ENCODE data around the gene ANKRD6.

Gene ANKRD6

GRCh38 chr6:89518352-89519055 is 85.6 kb downstream of the ANKRD6 start:
- DNase-seq = no peak

GRCh38 chr6:89520736-89521135 is 87.8 kb downstream of the ANKRD6 start:
- no peak for DNase-seq

DNA sequence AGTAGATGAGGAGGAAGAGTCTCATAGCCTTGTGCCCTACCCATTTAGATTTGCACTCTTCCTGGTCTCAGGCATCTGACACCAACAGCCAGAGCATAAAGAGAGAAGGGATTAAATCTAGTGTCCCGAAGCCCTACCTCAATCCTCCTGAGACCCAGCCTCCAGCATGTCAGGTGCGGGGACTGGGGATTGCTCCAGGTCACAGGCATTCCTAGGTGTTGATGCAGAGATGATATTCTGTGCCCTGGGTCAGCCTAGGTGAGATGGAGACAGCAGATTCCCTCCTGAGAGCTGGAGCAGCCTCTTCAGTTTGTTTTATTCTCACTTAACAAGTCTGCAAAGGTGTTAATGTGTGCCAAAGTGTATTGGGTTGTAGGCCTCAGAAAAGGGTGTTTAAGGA is 89.8 kb downstream of the ANKRD6 start:
- DNase-seq = no peak

GRCh38 chr6:89525786-89526562 is 93.0 kb downstream of the ANKRD6 start:
- no peak for DNase-seq

DNA sequence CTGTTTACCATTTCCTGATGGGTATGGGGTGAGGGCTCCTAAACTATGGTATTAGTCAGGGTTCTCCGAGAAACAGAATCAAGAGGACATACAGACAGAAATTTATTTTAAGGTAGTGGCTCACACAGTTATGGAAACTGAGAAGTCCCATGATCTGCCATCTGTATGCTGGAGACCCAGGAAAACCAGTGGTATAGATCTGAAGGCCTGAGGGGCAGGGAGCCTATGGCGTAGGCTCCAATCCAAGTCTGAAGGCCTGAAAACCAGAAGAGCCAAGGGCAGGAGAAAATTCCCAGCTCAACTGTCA is 93.6 kb downstream of the ANKRD6 start:
- DNase-seq = no peak

- no peak for DNase-seq
Measured at GRCh38 chr6:89527634-89528033, 94.7 kb downstream of the ANKRD6 start.

- no peak for DNase-seq
Measured at GRCh38 chr6:89528866-89529265, 95.9 kb downstream of the ANKRD6 start.

DNA sequence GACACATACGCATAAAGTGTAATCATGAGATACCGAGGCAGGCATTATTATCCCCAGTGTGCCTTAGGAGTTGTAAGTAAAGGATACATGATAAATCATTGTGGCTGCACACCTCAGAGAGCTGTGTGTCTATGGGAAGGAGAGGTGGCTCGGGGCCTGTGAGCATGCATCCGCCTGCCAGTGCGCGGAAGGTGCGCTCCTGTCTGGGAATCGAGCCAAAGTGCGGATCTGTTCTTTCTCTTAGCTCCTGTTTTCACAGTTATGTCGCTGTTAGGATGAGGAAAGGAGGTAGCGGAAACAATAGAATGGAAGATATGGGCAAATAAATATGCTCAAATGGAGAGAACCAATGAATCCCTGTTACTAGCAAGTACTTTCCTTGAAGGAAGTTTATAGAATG is 98.0 kb downstream of the ANKRD6 start:
- DNase-seq = no peak

DNA sequence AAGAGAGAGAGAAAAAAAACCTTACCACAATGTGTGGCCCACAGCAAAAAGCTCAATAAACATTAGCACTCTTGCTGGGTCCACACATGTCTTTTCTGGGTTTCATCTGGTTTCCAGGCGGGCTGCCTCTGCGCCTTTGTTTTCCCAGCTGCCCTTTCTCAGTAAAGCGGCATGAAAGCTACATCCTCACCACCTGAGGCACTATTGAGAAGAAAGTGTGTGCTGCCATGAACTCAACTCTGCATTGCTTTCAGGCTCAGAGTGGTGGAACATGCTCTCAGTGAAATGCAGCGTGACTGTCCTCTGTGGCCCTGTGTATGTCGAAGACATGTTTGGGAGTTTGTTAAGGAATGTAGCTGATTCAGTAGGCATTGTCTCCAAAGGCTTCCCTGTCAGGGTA is 103.3 kb downstream of the ANKRD6 start:
- no peak for DNase-seq

- no peak for DNase-seq
Measured at GRCh38 chr6:89539779-89540178, 106.8 kb downstream of the ANKRD6 start.

GRCh38 chr6:89542081-89542857 is 109.3 kb downstream of the ANKRD6 start:
- no peak for DNase-seq

DNA sequence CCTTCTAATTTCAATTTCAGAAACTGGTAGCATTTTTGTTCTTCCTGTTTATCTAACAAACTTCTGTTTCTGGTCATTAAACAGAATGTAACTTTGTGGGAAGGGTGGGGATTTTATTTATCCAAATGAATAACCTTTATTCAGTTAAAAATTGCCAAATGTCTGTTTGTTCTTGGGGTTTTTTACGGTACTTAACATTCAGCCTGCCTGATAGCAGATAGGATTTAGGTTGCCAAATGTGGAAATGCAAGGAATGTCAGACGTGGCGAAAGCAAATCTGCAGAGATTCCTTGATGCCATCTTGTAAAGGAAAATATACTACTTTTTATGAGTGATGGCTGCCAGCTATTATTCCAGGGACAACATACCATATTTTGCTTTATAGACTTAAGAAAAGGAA is 109.9 kb downstream of the ANKRD6 start:
- no peak for DNase-seq

DNA sequence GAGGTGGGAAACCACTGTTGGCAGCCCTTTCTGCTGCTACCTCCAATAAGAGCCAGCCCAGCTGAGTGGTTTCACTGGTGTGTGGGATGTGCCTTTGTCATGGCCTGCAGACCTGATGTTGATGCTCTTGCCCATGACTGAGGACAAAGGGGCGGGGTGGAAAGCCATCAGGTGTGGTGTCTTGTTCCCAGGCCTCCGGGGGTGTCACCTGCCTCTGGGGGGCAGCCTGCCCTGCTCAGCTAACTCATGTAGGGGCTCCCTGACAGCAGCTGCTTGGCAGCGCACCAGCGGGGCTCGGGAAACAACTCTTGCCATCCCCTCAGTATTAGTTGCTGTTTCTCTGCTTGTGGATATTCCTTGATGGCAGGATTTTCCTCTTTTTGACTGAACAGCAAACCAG is 114.3 kb downstream of the ANKRD6 start:
- DNase-seq = no peak

- no peak for DNase-seq
Measured at GRCh38 chr6:89553431-89553830, 120.5 kb downstream of the ANKRD6 start.

DNA sequence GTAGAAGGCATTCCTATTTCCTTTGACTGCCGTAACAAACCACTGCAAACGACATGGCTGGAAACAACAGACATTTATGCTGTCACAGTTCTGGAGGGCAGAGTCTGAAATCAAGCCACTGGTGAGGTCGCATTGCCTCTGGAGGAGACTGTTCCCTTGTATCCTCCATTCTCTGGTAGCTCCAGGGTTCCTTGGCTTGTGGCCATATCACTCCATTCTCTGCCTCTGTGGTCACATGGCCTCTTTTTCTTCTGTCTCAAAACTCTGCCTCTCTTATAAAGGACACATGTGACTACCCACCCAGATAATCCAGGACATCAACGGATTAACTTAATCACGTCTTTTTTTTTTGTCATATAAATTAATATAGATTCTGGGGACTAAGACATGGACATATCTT is 121.2 kb downstream of the ANKRD6 start:
- no peak for DNase-seq

DNA sequence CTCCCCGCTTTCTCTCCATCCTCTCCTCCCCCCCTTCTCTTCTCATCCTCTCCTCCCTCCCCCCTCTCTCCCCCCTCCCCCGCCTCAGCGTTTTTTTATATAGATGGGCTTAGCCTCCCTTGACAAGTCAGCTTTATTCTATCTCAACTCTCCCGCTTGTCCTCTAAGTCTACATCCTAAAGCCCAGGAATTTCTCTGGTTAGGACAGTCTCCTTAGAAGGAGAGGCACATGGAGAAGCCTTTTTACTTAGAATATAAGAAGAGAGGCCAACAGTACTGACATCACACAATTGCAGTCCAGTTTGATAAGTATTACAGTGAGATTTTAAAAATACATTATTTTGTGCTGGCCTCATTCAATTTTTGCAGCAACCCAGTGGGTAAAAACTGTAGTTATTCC is 122.1 kb downstream of the ANKRD6 start:
- no peak for DNase-seq

- DNase-seq = no peak
Measured at GRCh38 chr6:89555806-89556205, 122.9 kb downstream of the ANKRD6 start.

GRCh38 chr6:89559487-89559886 is 126.5 kb downstream of the ANKRD6 start:
- no peak for DNase-seq

DNA sequence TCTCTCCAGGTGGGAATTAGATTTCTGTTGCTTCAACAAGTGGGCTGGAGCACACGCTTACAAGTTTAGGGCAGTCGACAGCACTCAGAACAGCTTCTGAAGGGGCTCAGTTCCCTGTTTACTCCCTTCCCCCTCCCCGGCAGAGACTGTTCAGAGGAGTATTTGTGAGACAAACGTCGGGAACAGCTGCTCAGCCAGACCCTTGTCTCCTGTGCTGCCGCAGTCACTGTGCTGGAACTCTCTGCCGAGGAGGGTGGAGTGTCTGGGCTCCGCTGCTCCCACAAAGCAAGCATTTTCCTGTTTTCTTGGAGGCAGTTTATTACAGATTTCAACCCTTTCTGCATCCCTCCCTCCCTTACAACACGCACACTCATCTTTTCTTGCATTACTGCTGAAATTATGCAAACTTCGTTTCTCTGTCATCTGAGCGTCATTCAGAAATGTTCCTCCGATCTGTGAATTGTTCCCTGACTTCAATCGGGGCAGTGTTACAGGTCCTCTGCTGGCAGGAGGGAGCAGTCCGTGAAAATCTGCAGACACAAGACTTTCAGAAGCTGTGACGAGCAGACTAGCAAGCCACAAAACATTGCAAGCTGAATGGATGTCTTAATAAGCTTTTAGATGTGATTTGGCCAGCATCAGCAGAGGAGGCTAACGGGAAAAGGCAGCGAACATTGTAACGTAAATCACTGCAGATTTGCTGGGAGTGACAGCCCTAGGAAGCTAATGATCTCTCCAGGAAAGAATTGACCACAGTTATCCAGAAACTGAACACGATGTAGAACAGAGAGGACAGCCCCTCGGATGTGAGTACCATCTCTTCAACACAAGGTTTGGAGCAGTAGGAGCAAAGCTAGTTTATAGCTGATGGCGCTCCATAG is 129.4 kb downstream of the ANKRD6 start:
- peak; percentile 33 for DNase-seq

DNA sequence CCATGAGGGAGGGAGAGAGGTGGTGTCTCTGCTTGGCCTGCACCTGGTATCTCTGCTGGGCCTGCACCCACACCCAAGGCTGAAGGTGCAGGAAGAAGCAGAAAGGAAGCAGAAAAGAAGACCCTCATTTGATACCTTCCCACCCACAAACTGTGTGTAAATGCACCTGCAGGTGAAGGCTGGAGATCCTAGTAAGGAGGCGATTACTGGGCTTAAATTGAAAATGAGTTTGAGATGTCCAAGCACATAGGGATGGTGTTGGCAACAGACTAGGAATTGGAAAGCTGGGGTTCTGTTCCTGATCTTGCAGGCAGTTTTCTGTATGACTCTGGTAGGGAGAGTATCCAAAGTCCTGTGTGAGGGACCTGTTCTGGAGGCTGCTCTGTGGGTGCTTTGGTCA is 130.9 kb downstream of the ANKRD6 start:
- DNase-seq = no peak

DNA sequence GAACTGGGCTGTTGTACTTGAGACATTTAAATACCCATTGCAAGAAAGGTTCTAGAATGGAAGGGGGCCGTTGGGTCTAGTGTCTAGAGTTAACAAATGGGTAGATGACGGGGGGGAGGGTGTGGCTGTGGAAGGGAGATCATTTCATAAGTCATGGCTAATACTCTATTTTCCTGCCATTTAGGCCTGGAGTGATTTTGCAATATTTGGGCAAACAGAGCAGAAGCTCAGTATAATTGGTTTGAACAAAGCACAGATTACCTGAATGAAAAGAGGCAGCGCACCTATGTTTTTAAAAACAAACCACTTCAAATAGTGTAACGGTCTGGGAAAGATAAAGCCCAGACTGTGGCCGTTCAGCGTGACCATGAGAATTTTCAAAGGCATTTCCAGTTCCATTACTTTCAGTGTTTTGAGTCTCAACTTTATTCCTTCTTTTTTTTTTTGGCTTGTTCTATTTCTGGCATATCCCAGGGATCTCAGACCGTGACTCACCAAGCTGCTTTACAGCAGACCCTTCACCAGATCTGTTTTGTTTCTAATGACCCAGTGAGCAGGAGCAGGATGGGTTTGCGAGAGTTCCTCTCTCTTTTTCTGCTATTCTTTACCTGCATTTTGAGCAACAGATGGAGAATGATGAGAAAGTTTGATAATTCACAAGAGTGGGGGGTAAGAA is 131.9 kb downstream of the ANKRD6 start:
- DNase-seq = no peak
